Glutamatergic neuron (in vitro differentiated cells): ENCODE results near the gene MPV17L2. TPM values are rescaled to one million over a fixed set of nuclear protein-coding genes. Genes with fewer than 3 reads are reported as not detected.

Experiments
- DNase-seq: peaks from one replicate; pipeline ENCODE4 v3.0.0; 2022
- H3K27ac Mint-ChIP-seq: one replicate; pipeline ENCODE4 v1.8.0; 2020; ENCODE audit warnings: mild to moderate bottlenecking, mixed read lengths, inconsistent platforms; ENCODE audit not compliant: unreplicated experiment
- H3K27me3 Mint-ChIP-seq: one replicate; pipeline ENCODE4 v1.8.0; 2020; ENCODE audit warnings: mild to moderate bottlenecking, moderate library complexity, mixed read lengths, inconsistent platforms; ENCODE audit not compliant: unreplicated experiment
- H3K36me3 Mint-ChIP-seq: one replicate; pipeline ENCODE4 v1.8.0; 2020; ENCODE audit warnings: mild to moderate bottlenecking, mixed read lengths, inconsistent platforms; ENCODE audit not compliant: unreplicated experiment
- H3K4me1 Mint-ChIP-seq: one replicate; pipeline ENCODE4 v1.8.0; 2020; ENCODE audit warnings: mild to moderate bottlenecking, low read depth, mixed read lengths, inconsistent platforms; ENCODE audit not compliant: unreplicated experiment
- H3K4me3 Mint-ChIP-seq: one replicate; pipeline ENCODE4 v1.8.0; 2020; ENCODE audit warnings: mild to moderate bottlenecking, mixed read lengths, inconsistent platforms; ENCODE audit not compliant: unreplicated experiment
- H3K9me3 Mint-ChIP-seq: one replicate; pipeline ENCODE4 v1.8.0; 2020; ENCODE audit warnings: mild to moderate bottlenecking, moderate library complexity, mixed read lengths, inconsistent platforms; ENCODE audit not compliant: unreplicated experiment
- CTCF ChIP-seq: fragments of 200-600 bp; sonication (generic); IDR thresholded peaks from one replicate; pipeline ENCODE4 v1.5.0; 2021; ENCODE audit not compliant: partially characterized antibody, unreplicated experiment
- total RNA-seq: library from RNA; stranded (reverse); fragmentation: NEBNext Ultra II Directional; extraction: Animal tissue kit (Norgen Biotek cat#: 25700); gene quantifications from one replicate; pipeline ENCODE4 v1.2.1, GENCODE V29; 2021; ENCODE audit not compliant: unreplicated experiment

Gene MPV17L2
- total RNA-seq, 1 donor from 2014 or later = 17.9 TPM

GRCh38 chr19:18225355-18225701, 32.3 kb downstream of the MPV17L2 start:
- H3K9me3 Mint-ChIP-seq = peaks cover 8% of the 10 kb centered on the region
- no peak for DNase-seq
- no peaks in the 10 kb centered on the region for H3K36me3 Mint-ChIP-seq
- TF ChIP-seq CTCF = no peak
- H3K27me3 Mint-ChIP-seq = peaks cover 12% of the 10 kb centered on the region
- peaks cover 10% of the 10 kb centered on the region for H3K4me1 Mint-ChIP-seq
- peak overlapping the region; percentile 94 for H3K27ac Mint-ChIP-seq
- peak overlapping the region; percentile 94 for H3K4me3 Mint-ChIP-seq

GRCh38 chr19:18225702-18226468, 32.9 kb downstream of the MPV17L2 start, which contains the start of gene PDE4C:
Gene PDE4C (minus strand): TSS chr19:18226438. CDS start chr19:18226415, 23 bp downstream.
- H3K27me3 Mint-ChIP-seq = peaks cover 12% of the 10 kb centered on the region

GRCh38 chr19:18226956-18227780, 34.1 kb downstream of the MPV17L2 start:
- no peak for TF ChIP-seq CTCF
- Mint-ChIP-seq H3K9me3 (peaks cover 6% of the 10 kb centered on the region), H3K27me3 (peaks cover 11% of the 10 kb centered on the region), H3K36me3 (no peaks in the 10 kb centered on the region), H3K4me3 (peak overlapping the region; percentile 64), H3K27ac (peak overlapping the region; percentile 77), H3K4me1 (peaks cover 11% of the 10 kb centered on the region)
- no peak for DNase-seq

More at GRCh38 chr19:18225702-18226468, 32.9 kb downstream of the MPV17L2 start, which contains the start of gene PDE4C:
- Mint-ChIP-seq H3K36me3 (no peaks in the 10 kb centered on the region), H3K4me3 (peak within 1 kb of the TSS; percentile 94), H3K9me3 (peaks cover 8% of the 10 kb centered on the region), H3K27ac (peak within 1 kb of the TSS; percentile 94), H3K4me1 (peaks cover 10% of the 10 kb centered on the region)
- DNase-seq = peak; percentile 84
- TF ChIP-seq CTCF = no peak

- Mint-ChIP-seq H3K4me1 (peaks cover 16% of the 10 kb centered on the region), H3K9me3 (peaks cover 6% of the 10 kb centered on the region), H3K27me3 (peaks cover 13% of the 10 kb centered on the region), H3K36me3 (no peaks in the 10 kb centered on the region), H3K27ac (no peak overlapping the region), H3K4me3 (no peak overlapping the region)
- no peak for DNase-seq
- TF ChIP-seq CTCF = no peak
These were observed 34.8 kb downstream of the MPV17L2 start for GRCh38 chr19:18227781-18228271.
